RPMI8226 (cell line): ENCODE measurements around the gene SMIM10L2A.
"Not testable (repeated sequence)": the region's sequence is repeated elsewhere in the genome, so short reads cannot be mapped to it uniquely, and the experiment has no call there.

Source experiments
- DNase-seq: peaks from one replicate; pipeline ENCODE4 v3.0.0-alpha.2; 2015

SMIM10L2A gene

DNA sequence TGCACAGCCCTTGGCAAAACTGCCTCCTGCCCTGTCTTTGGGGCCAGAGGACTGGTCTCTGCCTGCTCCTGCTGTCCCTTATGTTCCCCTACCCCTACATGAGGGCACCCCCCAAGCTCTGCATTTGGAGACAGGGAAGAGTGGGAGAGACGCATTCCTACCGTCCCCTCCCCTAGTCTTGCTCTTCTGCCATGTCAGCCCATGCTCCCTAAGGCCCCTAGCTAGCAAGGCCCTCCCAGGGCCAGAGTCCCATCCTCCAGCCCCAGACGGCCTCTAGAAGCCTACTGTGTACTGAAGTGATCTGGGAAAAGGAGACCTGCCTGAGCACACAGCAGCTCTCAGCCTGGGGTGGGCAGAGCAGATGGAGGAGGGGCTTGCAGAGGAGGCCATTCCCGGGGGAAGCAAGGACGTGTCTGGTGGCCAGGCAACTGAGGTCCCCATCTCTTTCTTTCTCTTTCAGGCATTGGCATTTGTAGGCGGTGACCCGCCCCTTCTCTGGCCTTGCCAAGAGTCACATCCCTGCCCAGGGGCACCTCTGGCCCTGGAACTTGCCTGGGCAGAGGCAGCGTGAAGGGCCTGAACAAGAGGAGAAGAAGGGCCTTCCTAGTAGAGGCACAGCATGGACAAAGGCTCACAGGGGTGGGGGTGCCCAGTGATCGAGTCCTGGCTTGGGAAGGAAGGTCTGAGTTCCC, 1.6 kb downstream of the SMIM10L2A start:
- not testable (repeated sequence) for DNase-seq

GRCh38 chrX:135424469-135424868, 2.7 kb downstream of the SMIM10L2A start:
- no peak for DNase-seq

DNA sequence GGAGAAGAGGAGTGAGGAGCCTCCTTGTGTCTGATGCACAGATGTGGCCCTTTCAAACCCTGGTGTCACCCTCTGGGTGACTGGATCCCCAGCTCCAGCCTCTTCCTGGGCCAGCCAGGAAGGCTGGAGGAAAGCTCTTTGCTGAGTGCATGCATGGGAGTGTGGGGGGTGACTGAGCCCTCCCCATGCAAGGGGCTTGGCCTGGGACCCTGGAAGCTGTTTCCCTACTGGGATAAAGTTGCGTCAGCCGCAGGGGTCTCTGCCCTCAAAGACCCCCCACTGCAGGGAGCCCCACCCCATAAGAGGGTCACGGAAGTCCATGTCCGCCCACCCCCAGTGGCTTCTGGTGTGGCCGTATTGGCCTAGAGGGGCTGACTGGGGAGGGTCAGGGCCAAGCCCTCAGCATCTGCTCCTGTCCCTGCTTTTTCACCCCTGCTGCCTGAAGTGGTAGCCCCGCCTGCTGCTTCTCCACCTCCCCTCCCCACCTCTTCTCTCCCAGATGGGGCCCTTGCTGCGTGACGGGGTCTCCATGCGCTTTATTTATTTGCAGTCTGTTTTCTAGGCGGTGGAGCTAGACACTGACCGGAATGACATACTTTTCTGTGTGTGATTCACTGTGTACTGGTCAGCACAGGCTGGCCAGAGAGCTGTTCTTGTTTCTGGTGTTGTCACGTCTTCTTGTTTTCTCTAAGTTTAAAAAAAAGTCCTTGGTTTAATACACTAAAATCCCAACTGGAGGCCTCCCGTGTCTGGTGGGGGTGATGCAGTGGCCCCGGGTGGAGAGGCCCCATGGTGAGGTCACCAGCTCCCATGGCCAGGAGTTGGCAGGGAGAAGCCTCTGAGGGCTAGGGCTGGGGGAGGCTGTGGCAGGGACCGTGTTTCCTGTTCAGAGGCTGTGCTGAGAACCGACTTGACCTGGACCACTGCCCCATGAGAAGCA, 3.6 kb downstream of the SMIM10L2A start:
- no peak for DNase-seq

GRCh38 chrX:135429429-135429828, 7.7 kb downstream of the SMIM10L2A start:
- no peak for DNase-seq

- DNase-seq, result no peak
Observed at GRCh38 chrX:135431886-135432285, 10.1 kb downstream of the SMIM10L2A start.

- DNase-seq, result no peak
Observed at GRCh38 chrX:135432453-135432852, 10.7 kb downstream of the SMIM10L2A start.

DNA sequence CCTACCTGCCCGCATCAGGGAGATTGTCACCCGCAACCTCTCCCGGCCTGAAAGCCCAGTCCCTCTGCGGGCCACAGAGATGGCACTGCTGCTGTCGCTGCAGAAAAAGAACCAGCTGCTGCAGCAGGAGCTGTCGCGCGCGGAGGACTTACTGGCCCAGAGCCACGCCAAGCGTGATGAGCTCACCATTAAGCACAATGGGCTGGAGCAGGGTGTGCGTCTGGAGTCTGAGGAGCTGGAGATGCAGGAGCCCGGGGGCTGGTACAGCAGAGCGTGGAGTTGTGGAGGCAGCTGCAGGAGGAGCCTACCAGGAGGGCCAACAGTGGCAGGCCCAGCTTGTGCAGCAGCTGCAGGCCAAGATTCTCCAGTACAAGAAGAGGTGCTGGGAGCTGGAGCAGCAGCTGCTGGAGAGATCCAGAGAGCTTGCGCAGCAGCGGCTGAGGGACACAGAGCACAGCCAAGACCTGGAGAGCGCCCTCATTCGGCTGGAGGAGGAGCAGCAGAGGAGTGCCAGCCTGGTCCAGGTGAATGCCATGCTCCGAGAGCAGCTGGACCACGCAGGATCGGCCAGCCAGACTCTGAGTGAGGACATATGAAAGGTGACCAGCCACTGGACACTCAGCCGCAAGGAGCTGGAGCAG, 11.3 kb downstream of the SMIM10L2A start:
- DNase-seq, result no peak

GRCh38 chrX:135433531-135434257, 11.9 kb downstream of the SMIM10L2A start:
- DNase-seq, result no peak

DNA sequence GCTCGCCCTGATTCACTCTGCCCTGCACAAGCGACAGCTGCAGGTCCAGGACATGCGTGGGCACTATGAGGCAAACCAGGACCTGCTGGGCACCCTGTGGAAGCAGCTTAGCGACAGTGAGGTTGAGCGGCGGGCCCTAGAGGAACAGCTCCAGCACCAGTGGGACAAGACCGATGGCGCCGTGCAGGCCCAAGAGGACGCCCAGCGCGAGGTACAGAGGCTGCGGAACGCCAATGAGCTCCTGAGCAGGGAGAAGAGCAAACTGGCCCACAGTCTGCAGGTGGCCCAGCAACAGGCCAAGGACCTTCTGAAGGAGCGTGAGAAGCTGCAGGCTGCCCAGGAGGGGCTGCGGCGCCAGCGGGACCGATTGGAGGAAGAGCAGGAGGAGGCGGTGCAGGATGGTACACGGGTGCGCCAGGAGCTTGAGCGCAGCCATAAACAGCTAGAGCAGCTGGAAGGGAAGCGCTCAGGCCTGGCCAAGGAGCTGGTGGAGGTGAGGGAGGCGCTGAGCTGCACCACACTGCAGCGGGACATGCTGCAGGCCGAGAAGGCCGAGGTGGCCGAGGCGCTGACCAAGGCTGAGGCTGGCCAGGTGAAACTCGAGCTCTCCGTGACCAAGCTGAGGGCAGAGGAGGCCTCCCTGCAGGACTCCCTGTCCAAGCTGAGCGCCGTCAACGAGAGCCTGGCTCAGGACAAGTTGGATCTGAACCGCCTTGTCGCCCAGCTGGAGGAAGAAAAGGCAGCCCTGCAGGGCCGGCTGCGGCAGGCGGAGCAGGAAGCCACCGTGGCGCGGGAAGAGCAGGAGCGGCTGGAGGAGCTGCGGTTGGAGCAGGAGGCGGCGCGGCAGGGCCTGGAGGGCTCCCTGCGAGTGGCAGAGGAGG, 12.8 kb downstream of the SMIM10L2A start:
- DNase-seq, result no peak

- no peak for DNase-seq
Observed at GRCh38 chrX:135435139-135435922, 13.6 kb downstream of the SMIM10L2A start.

GRCh38 chrX:135435933-135436332, 14.2 kb downstream of the SMIM10L2A start:
- DNase-seq, result no peak

DNA sequence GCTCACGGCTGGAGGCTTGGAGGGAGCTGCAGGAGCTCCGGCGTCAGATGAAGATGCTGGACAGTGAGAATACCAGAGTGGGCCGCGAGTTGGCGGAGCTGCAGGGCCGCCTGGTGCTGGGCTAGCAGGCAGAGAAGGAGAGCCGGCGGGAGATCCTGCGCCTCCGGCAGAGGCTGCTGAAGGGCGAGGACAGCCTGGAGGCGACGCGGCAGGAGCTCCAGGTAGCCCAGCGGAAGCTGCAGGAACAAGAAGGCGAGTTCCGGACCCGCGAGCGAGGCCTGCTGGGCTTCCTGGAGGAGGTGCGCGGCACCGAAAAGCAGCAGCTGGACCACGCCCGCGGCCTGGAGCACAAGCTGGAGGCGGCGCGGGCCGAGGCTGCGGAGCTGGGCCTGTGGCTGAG, 14.7 kb downstream of the SMIM10L2A start:
- DNase-seq, result no peak

DNA sequence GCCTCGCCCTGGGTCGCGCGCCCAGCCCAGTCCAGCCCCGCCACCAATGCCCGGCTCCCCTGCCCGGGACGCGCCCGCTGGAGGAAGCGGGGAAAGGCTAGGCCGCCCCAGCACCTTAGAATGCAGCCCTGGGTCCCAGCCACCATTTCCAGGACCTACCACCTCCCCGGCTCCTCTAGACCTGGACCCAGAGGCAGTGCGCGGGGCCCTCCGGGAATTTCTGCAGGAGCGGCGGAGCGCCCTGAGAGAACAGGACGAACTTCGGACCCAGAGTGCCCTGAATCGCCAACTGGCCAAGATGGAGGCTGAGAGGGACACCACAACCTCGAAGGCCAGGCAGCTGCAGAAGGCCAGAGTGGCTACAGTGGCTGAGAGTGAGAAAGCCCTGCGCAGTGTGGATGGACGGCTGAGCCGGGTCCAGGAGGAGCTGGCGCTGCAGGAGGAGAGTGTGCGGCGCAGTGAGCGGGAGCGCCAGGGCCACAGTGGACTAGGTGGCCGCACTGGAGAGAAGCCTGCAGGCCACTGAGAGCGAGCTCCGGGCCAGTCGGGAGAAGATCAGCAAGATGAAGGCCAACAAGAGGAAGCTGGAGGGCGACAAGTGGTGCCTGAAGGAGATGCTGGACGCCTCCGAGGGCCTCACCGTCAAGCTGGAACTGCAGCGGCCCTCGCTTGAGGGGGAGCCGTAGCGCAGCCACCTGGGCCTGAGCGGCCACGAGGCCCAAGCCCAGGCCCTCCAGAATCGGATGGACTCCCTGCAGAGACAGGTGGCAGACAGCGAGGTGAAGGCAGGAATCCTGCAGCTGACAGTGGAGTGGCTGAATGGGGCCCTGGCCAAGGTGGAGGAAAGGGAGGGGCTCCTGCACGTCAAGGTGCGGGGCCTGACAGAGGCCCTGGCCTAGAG, 15.5 kb downstream of the SMIM10L2A start:
- no peak for DNase-seq

- DNase-seq, result peak; percentile 65
Observed at GRCh38 chrX:135437867-135438733, 16.4 kb downstream of the SMIM10L2A start.

GRCh38 chrX:135438734-135439043, 16.9 kb downstream of the SMIM10L2A start:
- DNase-seq, result no peak

- DNase-seq, result no peak
Observed at GRCh38 chrX:135449637-135450550, 28.1 kb downstream of the SMIM10L2A start.

DNA sequence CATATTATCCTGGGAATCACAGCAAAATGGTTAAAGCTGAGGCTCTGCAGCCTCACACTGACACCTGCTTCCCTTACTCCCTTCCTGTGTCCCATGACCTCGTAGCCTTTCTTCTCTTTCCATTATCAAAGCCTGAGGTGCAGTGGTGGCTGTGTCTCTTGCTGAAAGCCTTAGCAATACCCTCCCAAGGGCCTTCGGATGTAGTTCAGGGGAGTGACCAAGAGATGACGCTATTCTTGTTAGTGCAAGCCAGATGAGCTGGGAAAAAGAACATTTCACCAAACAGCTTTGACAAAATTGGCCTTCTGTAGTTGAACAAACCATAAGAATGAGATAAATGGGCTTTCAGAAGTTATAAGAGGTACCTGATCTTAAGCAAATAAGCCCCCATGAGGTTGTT, 31.6 kb downstream of the SMIM10L2A start:
- DNase-seq, result no peak

GRCh38 chrX:135454816-135455215, 33.1 kb downstream of the SMIM10L2A start:
- DNase-seq, result no peak
